Left ventricle myocardium inferior (tissue), 1 donor: ENCODE data around the gene SLC23A3. TPM values are rescaled to one million over a fixed set of nuclear protein-coding genes. Genes with fewer than 3 reads are reported as not detected.

Experiments used
- DNase-seq: peaks from one replicate; pipeline ENCODE4 v3.0.0-alpha.2; 2020
- H3K27ac ChIP-seq: fragments of 200-600 bp; replicated peaks from 2 replicates; pipeline ENCODE4 v1.8.0; 2021
- H3K27me3 ChIP-seq: fragments of 200-600 bp; 2 replicates; pipeline ENCODE4 v1.8.0; 2021; ENCODE audit warnings: low read depth
- H3K36me3 ChIP-seq: fragments of 200-600 bp; 2 replicates; pipeline ENCODE4 v1.8.0; 2021
- H3K4me1 ChIP-seq: fragments of 200-600 bp; 2 replicates; pipeline ENCODE4 v1.8.0; 2021
- H3K4me3 ChIP-seq: fragments of 200-600 bp; 2 replicates; pipeline ENCODE4 v1.8.0; 2021; ENCODE audit warnings: mild to moderate bottlenecking, moderate library complexity
- H3K9me3 ChIP-seq: fragments of 200-600 bp; replicated peaks from 2 replicates; pipeline ENCODE4 v1.8.0; 2021
- intact Hi-C: fragments of 100-400 bp; cut with micrococcal nuclease; formaldehyde crosslinking; loops from one replicate; pipeline ENCODE4 v1.11.0; 2022
- total RNA-seq: library from RNA; stranded (reverse); fragmentation: NEBNext Ultra II Directional; extraction: Animal tissue kit (Norgen Biotek cat#: 25700); gene quantifications from one replicate; pipeline ENCODE4 v1.2.1, GENCODE V29; 2021
- TF ChIP-seq, protein P1 (sequence below): fragments of 200-600 bp; IDR thresholded peaks from 2 replicates; pipeline ENCODE4 v1.8.0; 2021; ENCODE audit warnings: antibody characterized with exemption, mild to moderate bottlenecking, borderline replicate concordance
- donor health status: DM: no; HTN: yes; CAD: no; lungs with severe emphysema.

The SLC23A3 gene
- total RNA-seq, 1 donor from 2014 or later, result 0.58 TPM

DNA sequence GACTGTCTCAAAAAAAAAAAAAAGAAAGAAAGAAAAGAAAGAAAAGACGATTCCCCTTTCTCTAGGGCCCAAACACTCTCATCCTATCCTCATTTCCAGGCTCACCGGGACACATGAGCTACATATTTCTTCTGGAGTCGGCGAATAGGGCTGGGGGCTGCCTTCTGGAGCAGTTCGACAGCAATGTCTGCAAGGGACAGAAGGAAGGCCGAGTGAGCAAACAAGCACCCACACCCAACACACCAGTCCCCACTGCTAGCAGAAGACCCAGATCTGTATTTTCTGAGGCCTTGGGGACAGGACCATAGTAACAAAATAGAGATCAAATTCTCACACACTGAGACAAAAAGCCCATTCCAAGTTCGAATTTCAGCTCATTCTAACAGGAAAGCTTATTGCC, 5.7 kb upstream of the SLC23A3 start:
- Histone ChIP-seq H3K4me3 (peak overlapping the region; percentile 88), H3K4me1 (peaks cover 70% of the 10 kb centered on the region), H3K27ac (peak overlapping the region; percentile 99), H3K36me3 (peaks cover 44% of the 10 kb centered on the region), H3K27me3 (no peaks in the 10 kb centered on the region), H3K9me3 (no peaks in the 10 kb centered on the region)
- TF ChIP-seq, protein P1, sequence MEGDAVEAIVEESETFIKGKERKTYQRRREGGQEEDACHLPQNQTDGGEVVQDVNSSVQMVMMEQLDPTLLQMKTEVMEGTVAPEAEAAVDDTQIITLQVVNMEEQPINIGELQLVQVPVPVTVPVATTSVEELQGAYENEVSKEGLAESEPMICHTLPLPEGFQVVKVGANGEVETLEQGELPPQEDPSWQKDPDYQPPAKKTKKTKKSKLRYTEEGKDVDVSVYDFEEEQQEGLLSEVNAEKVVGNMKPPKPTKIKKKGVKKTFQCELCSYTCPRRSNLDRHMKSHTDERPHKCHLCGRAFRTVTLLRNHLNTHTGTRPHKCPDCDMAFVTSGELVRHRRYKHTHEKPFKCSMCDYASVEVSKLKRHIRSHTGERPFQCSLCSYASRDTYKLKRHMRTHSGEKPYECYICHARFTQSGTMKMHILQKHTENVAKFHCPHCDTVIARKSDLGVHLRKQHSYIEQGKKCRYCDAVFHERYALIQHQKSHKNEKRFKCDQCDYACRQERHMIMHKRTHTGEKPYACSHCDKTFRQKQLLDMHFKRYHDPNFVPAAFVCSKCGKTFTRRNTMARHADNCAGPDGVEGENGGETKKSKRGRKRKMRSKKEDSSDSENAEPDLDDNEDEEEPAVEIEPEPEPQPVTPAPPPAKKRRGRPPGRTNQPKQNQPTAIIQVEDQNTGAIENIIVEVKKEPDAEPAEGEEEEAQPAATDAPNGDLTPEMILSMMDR, result no peak
- no peak for DNase-seq
- intact Hi-C loops, result no loop called here

DNA sequence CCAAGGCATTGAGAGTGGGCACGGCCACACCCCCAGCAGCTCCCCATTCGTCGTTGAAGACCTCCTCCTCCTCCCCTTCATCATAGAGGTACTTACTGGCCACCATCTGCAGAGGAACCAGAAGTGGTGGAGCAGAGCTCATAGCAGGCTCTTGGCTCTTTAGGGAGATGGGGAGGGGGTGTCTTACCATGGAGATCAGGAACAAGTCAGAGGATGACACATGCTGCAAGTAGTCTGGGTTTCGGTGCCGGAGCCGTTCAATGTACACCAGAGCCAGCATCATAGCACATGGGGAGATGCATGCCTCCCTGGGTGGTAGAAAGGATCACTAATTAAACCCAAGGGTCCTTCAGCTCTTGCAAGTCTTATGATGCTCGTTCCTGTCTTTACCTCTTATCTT, 5.0 kb upstream of the SLC23A3 start:
- Histone ChIP-seq H3K4me1 (peaks cover 70% of the 10 kb centered on the region), H3K27ac (no peak overlapping the region), H3K4me3 (no peak overlapping the region), H3K36me3 (peaks cover 37% of the 10 kb centered on the region), H3K27me3 (no peaks in the 10 kb centered on the region), H3K9me3 (no peaks in the 10 kb centered on the region)
- intact Hi-C loops, result loop anchor here (5.0 kb wide), 1 partner anchor 122 kb away; no protein-coding TSS in a partner anchor
- TF ChIP-seq, protein P1, result no peak
- no peak for DNase-seq

- Histone ChIP-seq H3K4me1 (peaks cover 63% of the 10 kb centered on the region), H3K36me3 (peaks cover 34% of the 10 kb centered on the region), H3K4me3 (no peak overlapping the region), H3K9me3 (no peaks in the 10 kb centered on the region), H3K27ac (no peak overlapping the region), H3K27me3 (no peaks in the 10 kb centered on the region)
- intact Hi-C loops, result loop anchor here (5.0 kb wide), 1 partner anchor 123 kb away; no protein-coding TSS in a partner anchor
- TF ChIP-seq, protein P1, result no peak
- no peak for DNase-seq
Measured at GRCh38 chr2:219174146-219174545, 4.3 kb upstream of the SLC23A3 start.

DNA sequence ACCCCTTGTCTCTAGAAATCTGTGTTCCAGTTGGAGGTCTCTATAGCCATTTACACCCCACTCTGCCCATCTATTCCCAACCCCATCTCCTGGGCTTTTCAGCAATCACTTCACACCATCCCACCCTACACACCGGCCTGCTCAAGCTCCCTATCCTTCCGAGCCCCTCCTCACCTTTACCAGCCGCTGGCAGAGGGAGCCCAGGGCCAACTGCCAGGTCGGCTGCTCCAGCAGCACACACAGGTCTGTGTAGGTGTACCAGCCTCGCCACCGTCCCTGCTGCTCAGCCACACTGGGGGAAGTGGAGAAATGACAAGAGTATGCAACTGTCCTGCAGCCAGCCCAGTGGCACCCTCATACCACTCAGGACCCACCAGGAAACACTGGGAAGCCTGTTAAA, 3.3 kb upstream of the SLC23A3 start:
- TF ChIP-seq, protein P1, result no peak

GRCh38 chr2:219172231-219173154, 2.7 kb upstream of the SLC23A3 start:
- Histone ChIP-seq H3K36me3 (peaks cover 34% of the 10 kb centered on the region), H3K9me3 (no peaks in the 10 kb centered on the region), H3K27me3 (no peaks in the 10 kb centered on the region), H3K27ac (peak overlapping the region; percentile 63), H3K4me3 (no peak overlapping the region), H3K4me1 (peaks cover 49% of the 10 kb centered on the region)
- intact Hi-C loops, result loop anchor here (5.0 kb wide), 1 partner anchor 125 kb away; no protein-coding TSS in a partner anchor
- TF ChIP-seq, protein P1, result no peak
- DNase-seq, result no peak

More for the DNA sequence above, 3.3 kb upstream of the SLC23A3 start:
- Histone ChIP-seq H3K9me3 (no peaks in the 10 kb centered on the region), H3K27ac (no peak overlapping the region), H3K27me3 (no peaks in the 10 kb centered on the region), H3K4me3 (no peak overlapping the region), H3K36me3 (peaks cover 34% of the 10 kb centered on the region), H3K4me1 (peaks cover 53% of the 10 kb centered on the region)
- DNase-seq, result no peak
- intact Hi-C loops, result loop anchor here (5.0 kb wide), 1 partner anchor 124 kb away; no protein-coding TSS in a partner anchor
